Immature natural killer cell (primary cell): ENCODE measurements around the gene CD180. TPM values are rescaled to one million over a fixed set of nuclear protein-coding genes. Genes with fewer than 3 reads are reported as not detected.

Experiments
- DNase-seq, 3 donors: peaks; one replicate each; pipeline ENCODE4 v3.0.0; 2022; ENCODE audit warnings: mixed read lengths in 1 of 3
- H3K27ac Mint-ChIP-seq, 6 donors: one replicate each; pipeline ENCODE4 v1.8.0; 2020; ENCODE audit warnings: mixed read lengths in 6 of 6, mild to moderate bottlenecking in 5 of 6, inconsistent platforms in 4 of 6, moderate library complexity in 3 of 6
- H3K27me3 Mint-ChIP-seq, 3 donors: one replicate each; pipeline ENCODE4 v1.8.0; 2020 to 2021; ENCODE audit warnings: low read depth in 3 of 3, mild to moderate bottlenecking in 3 of 3, mixed read lengths in 3 of 3, moderate library complexity in 3 of 3, inconsistent platforms in 1 of 3
- H3K36me3 Mint-ChIP-seq, 3 donors: one replicate each; pipeline ENCODE4 v1.8.0; 2020; ENCODE audit warnings: mixed read lengths in 3 of 3, inconsistent platforms in 2 of 3, mild to moderate bottlenecking in 2 of 3
- H3K4me1 Mint-ChIP-seq, 2 donors: one replicate each; pipeline ENCODE4 v1.8.0; 2020; ENCODE audit warnings: inconsistent platforms in 2 of 2, mild to moderate bottlenecking in 2 of 2, mixed read lengths in 2 of 2, moderate library complexity in 1 of 2
- H3K4me3 Mint-ChIP-seq, 5 donors: one replicate each; pipeline ENCODE4 v1.8.0; 2020; ENCODE audit warnings: mild to moderate bottlenecking in 5 of 5, mixed read lengths in 5 of 5, inconsistent platforms in 3 of 5, moderate library complexity in 3 of 5
- H3K9me3 Mint-ChIP-seq, 6 donors: one replicate each; pipeline ENCODE4 v1.8.0; 2020; ENCODE audit warnings: mild to moderate bottlenecking in 6 of 6, mixed read lengths in 6 of 6, inconsistent platforms in 4 of 6, moderate library complexity in 3 of 6
- polyA plus RNA-seq, 3 donors: library from polyadenylated mRNA; unstranded; fragments of 300-500 nt; fragmentation: Illumina TruSeq; gene quantifications; one replicate each; pipeline ENCODE4 v1.2.3, GENCODE V29; 2021

The CD180 gene
- polyA plus RNA-seq, 3 donors from 2014 or later, result 0.52 to 1.7 (median 0.63) TPM

DNA sequence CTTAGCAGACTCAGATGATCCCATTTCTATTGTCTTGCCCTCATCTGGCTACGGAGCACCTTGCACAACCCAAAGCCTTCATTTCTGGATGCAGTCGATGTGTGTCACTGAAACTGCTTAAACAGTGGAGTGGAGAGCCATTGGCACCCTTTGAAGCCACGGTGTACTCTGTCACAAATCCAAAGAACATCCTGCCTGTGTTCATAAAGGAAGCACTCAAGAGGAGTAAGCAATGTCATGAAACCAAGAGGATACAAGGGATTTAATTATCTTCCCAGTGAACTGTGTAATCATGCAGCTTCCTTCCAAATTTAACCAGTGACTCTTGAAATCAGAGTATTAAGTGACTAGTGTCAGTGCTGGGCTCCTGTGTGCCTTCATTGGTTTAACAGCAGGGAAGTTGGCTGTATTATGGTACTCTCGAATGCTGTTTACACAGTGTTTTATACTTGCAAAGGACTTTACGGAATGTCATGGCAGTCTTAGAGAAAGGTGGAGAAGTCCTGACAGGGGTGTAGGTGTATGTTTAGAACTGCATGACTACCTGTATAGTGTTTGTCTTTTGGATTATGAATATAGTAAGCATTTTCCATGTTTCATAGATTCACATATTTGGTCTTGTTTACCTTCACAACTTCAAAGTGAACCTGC, 41.9 kb downstream of the CD180 start:
- Mint-ChIP-seq H3K27ac (no peak overlapping the region), H3K4me1 (peaks cover 0 to 13% of the 10 kb centered on the region in 2 donors), H3K36me3 (peaks cover 13 to 22% (median 21%) of the 10 kb centered on the region in 3 donors), H3K4me3 (no peak overlapping the region), H3K27me3 (no peaks in the 10 kb centered on the region), H3K9me3 (peaks cover 0 to 3% (median 0%) of the 10 kb centered on the region in 6 donors)
- no peak for DNase-seq

DNA sequence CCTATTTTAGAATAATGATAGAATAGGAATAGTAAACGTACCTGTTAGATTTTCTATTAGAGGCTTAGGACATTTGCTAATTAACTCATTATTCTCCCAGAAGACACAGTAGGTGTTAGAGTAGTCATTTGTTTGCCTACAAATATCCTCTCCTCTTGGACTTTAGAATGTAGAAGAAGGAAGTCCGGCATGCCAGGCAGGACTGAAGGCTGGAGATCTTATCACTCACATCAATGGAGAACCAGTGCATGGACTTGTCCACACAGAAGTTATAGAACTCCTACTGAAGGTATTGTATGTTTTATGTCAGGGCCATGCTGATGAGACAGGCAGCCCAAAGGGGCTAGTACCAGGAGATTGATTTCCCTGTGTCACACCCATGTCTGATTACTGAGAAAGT, 43.3 kb downstream of the CD180 start:
- no peak overlapping the region for H3K27ac Mint-ChIP-seq

DNA sequence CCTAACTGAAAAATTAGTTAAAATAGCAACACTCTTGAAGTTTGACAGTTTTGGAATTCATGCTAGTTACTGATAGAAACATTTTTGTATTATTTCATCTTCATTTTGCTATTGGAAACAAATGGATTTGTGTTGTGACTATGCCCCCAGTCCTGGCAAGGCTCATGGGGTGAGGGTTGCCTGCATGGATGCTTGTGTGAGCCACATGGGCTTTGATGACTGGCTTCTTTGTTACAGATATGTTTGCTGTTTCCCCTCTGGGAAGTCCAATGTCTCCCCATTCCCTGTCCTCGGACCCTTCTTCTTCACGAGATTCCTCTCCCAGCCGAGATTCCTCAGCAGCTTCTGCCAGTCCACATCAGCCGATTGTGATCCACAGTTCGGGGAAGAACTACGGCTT, 44.2 kb downstream of the CD180 start:
- no peak overlapping the region for H3K27ac Mint-ChIP-seq

More for the DNA sequence above, 43.3 kb downstream of the CD180 start:
- H3K9me3 Mint-ChIP-seq, result peaks cover 0 to 3% (median 0%) of the 10 kb centered on the region in 6 donors
- DNase-seq, result no peak
- peaks cover 0 to 7% of the 10 kb centered on the region in 2 donors for H3K4me1 Mint-ChIP-seq
- H3K36me3 Mint-ChIP-seq, result peaks cover 13 to 22% (median 21%) of the 10 kb centered on the region in 3 donors
- H3K27me3 Mint-ChIP-seq, result no peaks in the 10 kb centered on the region
- no peak overlapping the region for H3K4me3 Mint-ChIP-seq

DNA sequence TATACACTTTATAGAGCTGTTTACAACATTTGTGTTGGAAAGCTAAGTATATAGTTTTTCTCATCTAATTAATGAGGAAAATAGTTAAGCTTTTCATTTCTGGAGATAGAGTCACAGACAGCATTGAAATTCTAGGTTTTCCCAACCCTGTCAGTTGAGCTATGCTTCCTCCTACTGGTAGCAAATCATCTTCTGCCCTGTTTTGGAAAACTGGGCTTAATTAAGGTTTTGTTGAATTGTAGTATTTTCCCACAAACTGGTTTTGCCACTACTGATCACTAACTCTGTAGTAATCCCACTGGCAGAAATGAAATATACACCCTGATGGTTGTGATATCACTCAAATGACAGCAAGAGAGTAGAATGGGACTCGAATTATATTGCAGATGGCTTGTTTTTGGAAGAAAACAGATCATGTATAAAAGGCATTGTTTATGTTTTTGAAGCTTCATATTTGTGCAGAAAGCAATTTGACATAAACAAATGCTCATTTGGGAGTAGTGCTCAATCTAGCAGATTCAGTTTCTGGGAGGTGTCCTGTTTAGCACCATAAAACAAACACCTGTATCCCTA, 46.6 kb downstream of the CD180 start:
- Mint-ChIP-seq H3K27me3 (no peaks in the 10 kb centered on the region), H3K4me1 (no peaks in the 10 kb centered on the region), H3K4me3 (no peak overlapping the region), H3K27ac (no peak overlapping the region), H3K36me3 (peaks cover 25 to 36% (median 32%) of the 10 kb centered on the region in 3 donors), H3K9me3 (peaks cover 0 to 3% (median 0%) of the 10 kb centered on the region in 6 donors)
- DNase-seq, result no peak

More for the DNA sequence above, 44.2 kb downstream of the CD180 start:
- H3K4me1 Mint-ChIP-seq, result peaks cover 0 to 6% of the 10 kb centered on the region in 2 donors
- H3K4me3 Mint-ChIP-seq, result no peak overlapping the region
- peaks cover 13 to 27% (median 22%) of the 10 kb centered on the region in 3 donors for H3K36me3 Mint-ChIP-seq
- DNase-seq, result no peak
- peaks cover 0 to 3% (median 0%) of the 10 kb centered on the region in 6 donors for H3K9me3 Mint-ChIP-seq
- H3K27me3 Mint-ChIP-seq, result no peaks in the 10 kb centered on the region

DNA sequence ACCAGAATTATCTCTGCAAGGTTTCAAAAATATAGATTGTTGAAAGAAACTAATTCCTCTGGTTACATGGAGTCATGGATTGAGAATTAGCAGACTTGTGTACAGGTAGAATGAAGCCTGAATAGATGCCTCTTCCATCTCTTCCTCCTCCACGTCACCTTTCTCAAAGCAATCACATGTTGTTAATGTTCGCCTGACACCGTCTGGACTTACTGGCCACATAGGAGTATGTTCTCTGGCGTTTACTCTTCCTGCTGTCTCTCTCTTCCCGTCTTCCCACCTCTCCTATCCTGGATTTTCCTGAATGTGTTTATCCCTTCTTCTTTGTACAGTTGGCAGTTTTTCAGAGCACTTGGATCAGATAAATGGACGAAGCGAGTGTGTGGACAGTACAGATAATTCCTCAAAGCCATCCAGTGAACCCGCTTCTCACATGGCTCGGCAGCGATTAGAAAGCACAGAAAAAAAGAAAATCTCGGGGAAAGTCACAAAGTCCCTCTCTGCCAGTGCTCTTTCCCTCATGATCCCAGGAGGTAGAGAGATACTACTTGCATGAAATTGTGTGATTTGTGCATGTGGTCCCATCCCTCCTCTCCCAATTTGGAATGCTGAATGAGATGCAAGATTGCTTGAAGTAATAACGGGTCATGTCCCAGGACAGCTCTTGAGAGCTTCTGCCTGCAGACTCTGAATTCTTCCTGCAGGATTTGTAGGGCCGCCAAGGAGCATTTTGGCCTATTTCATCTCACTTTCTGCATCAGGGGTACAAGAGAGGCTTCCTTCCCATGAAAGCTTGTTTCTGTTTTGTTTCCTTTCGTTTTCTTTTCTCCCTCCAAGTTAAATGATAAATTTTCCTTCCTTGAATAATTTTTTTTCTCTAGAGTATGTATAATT, 47.3 kb downstream of the CD180 start:
- no peaks in the 10 kb centered on the region for H3K27me3 Mint-ChIP-seq
- H3K36me3 Mint-ChIP-seq, result peaks cover 20 to 39% (median 39%) of the 10 kb centered on the region in 3 donors
- no peak for DNase-seq
- no peaks in the 10 kb centered on the region for H3K4me1 Mint-ChIP-seq
- H3K27ac Mint-ChIP-seq, result peak overlapping the region in 1 of 6 donors; percentile 10
- H3K9me3 Mint-ChIP-seq, result peaks cover 0 to 3% (median 0%) of the 10 kb centered on the region in 6 donors
- no peak overlapping the region for H3K4me3 Mint-ChIP-seq

DNA sequence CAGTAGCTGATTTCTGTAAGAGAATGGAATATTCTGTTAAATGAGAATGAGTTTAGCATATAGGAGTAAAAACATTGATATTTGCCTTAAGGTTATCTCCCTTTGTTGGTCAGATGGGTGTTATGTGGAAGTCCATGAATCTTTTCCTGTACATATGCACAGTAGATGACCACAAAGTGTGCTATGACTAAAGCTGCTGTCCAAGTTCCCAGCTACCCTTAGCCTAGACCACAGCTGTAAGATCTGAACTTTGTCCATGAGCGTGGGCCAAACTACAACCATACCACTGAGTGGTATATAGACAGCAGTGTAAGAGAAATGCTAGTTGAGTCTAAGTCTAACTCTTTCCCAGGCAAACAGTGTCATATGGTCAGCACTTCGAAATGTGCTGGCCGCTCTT, 48.8 kb downstream of the CD180 start:
- Mint-ChIP-seq H3K36me3 (peaks cover 20 to 48% (median 48%) of the 10 kb centered on the region in 3 donors), H3K27ac (no peak overlapping the region), H3K4me3 (no peak overlapping the region), H3K27me3 (no peaks in the 10 kb centered on the region), H3K4me1 (no peaks in the 10 kb centered on the region), H3K9me3 (peaks cover 0 to 3% (median 0%) of the 10 kb centered on the region in 6 donors)
- DNase-seq, result no peak

DNA sequence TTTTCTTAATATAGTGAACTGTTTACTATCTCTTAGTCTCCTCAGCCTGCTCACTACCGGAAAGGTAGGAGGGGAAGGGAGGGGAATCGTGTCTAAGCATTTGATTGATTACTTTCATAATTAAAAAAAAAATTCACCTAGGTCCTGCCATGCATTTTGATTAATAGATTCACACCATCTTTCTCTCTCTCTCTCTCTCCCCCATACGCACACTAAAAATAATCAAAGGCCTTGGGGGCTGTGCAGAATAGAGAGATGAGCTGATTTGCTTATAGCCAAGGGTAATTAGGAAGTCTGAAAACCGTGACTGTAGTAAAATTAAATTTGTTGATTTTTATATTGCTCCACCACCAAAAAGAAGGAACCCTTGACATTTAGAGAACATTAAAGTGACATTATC, 49.6 kb downstream of the CD180 start:
- Mint-ChIP-seq H3K27me3 (no peaks in the 10 kb centered on the region), H3K4me1 (no peaks in the 10 kb centered on the region), H3K9me3 (peaks cover 0 to 3% (median 0%) of the 10 kb centered on the region in 6 donors), H3K4me3 (no peak overlapping the region), H3K36me3 (peaks cover 21 to 56% (median 55%) of the 10 kb centered on the region in 3 donors), H3K27ac (no peak overlapping the region)
- DNase-seq, result no peak

DNA sequence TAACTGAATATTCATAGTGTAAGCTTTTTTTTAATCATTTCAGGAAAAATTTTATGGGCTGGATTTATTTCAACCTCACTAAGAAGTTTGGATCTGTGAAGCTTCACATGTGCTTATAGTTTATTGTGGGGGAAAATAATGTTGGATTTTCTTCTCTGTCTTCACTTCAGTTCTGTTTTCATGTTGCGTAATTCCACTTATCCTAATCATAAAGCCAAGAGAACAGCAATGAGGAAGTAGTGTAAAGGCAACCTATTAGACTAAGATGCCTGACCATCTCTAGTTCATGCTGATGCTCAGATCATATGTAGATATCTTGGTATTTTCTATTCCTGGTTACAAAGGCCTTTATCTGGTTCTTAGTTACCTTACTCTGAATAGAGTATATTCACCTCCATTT, 50.0 kb downstream of the CD180 start:
- Mint-ChIP-seq H3K4me1 (no peaks in the 10 kb centered on the region), H3K27ac (no peak overlapping the region), H3K36me3 (peaks cover 21 to 60% (median 59%) of the 10 kb centered on the region in 3 donors), H3K9me3 (peaks cover 0 to under 1% (median 0%) of the 10 kb centered on the region in 6 donors), H3K4me3 (no peak overlapping the region), H3K27me3 (no peaks in the 10 kb centered on the region)
- DNase-seq, result no peak

DNA sequence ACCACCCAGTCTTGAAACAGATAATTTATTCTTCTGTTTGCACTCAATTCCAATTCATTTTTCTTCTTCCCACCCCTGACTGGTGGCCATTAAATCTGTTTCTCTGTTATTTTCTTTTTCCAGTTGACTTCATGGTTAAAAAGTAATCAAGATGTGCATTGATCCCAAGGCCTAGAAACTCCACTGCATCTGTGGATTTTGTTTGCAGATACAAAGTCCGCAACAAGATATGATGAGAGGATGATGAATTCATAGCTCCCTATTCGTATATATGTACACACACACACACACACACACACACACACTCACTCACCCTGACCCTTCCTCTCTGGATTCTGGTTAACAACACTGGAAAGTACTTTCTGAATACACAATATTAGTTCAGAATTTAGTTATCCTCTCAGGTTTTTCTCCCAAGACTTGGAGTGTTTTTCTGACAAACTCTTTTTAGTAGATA, 52.4 kb downstream of the CD180 start:
- Mint-ChIP-seq H3K9me3 (no peaks in the 10 kb centered on the region), H3K4me1 (no peaks in the 10 kb centered on the region), H3K27ac (no peak overlapping the region), H3K27me3 (no peaks in the 10 kb centered on the region), H3K4me3 (no peak overlapping the region), H3K36me3 (peaks cover 8 to 48% (median 43%) of the 10 kb centered on the region in 3 donors)
- no peak for DNase-seq

DNA sequence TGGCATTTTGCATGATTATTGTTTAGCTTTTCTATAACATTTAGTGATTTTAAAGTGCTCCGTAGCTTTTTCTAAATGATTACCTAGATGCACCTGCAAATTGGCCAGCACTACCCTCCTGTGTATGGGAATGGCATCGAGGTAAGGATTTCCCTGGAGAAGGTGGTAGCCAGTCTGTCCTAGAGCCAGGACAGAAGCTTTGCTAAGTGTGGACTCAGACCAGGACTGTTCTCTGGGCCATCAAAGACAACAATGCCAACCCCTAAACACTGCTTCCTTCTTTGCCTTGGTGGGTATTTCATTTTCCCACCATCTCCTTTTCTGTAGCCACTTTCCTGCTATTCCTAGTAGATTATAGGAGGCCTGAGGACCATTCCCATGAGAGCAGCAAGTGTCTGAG, 53.0 kb downstream of the CD180 start:
- Mint-ChIP-seq H3K4me3 (no peak overlapping the region), H3K27me3 (no peaks in the 10 kb centered on the region), H3K36me3 (peaks cover 8 to 52% (median 43%) of the 10 kb centered on the region in 3 donors), H3K27ac (no peak overlapping the region), H3K4me1 (no peaks in the 10 kb centered on the region), H3K9me3 (no peaks in the 10 kb centered on the region)
- DNase-seq, result no peak

DNA sequence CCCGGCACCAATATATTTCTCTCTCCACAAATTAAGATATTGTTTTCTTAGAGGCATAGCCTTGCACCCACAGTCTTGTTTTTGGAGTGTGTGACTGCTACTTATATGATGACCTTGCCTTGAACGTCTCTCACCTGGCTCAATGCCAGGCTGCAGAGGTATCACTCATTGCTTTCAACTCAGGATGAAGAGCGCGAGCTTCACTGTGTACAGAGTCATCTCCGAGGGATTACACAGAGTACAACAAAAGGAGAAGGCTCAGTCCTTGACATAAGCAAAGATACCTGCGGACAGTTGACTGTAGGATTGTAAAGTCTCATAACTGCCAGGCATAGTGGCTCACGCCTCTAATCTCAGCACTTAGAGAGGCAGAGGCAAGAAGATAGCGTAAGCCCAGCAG, 53.8 kb downstream of the CD180 start:
- Mint-ChIP-seq H3K27me3 (no peaks in the 10 kb centered on the region), H3K27ac (no peak overlapping the region), H3K4me3 (no peak overlapping the region), H3K4me1 (no peaks in the 10 kb centered on the region), H3K9me3 (no peaks in the 10 kb centered on the region), H3K36me3 (peaks cover 8 to 52% (median 41%) of the 10 kb centered on the region in 3 donors)
- no peak for DNase-seq

DNA sequence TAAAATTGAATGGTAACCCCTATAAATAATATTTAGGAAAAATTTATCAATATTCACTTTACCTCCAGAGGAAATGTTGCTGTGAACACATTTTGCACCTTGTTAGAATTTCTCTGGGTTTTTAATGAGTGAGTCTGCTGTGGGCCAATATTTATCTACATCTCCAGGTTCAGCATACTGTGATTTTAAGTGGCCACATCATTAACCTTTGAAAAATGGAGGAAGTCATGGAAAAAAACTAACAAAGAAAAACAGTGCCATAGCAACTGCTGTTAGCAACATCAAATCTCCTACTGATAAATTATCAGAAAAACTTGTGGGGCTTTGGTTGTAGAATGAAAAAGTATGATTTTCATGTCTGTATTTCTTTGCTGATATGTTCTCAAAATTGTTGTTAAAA, 55.0 kb downstream of the CD180 start:
- no peak overlapping the region for H3K4me3 Mint-ChIP-seq
- peaks cover 11 to 45% (median 39%) of the 10 kb centered on the region in 3 donors for H3K36me3 Mint-ChIP-seq
- H3K9me3 Mint-ChIP-seq, result no peaks in the 10 kb centered on the region
- H3K27me3 Mint-ChIP-seq, result no peaks in the 10 kb centered on the region
- DNase-seq, result no peak
- H3K4me1 Mint-ChIP-seq, result no peaks in the 10 kb centered on the region
- no peak overlapping the region for H3K27ac Mint-ChIP-seq

DNA sequence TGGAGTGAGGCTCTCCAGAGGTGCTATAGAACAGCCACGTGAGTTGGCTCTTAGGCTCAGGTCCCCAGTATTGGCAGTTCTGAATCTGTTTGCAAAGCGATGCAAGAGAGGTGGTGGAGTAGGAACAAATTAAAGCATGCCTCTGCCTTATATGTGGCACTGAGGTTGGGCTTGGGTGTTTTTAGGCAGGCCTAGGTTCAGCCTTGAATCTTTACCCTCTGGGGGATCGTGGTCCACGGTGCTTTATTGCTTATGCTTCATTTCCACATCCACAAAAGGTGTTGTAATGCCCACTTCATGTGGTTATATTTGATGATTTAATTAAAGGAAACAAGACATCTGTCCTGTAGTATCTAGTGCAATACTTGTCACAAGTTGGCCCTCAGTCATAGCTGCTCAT, 56.2 kb downstream of the CD180 start:
- DNase-seq, result no peak
- Mint-ChIP-seq H3K27ac (no peak overlapping the region), H3K36me3 (peaks cover 15 to 46% (median 41%) of the 10 kb centered on the region in 3 donors), H3K4me3 (no peak overlapping the region), H3K9me3 (no peaks in the 10 kb centered on the region), H3K4me1 (no peaks in the 10 kb centered on the region), H3K27me3 (no peaks in the 10 kb centered on the region)

DNA sequence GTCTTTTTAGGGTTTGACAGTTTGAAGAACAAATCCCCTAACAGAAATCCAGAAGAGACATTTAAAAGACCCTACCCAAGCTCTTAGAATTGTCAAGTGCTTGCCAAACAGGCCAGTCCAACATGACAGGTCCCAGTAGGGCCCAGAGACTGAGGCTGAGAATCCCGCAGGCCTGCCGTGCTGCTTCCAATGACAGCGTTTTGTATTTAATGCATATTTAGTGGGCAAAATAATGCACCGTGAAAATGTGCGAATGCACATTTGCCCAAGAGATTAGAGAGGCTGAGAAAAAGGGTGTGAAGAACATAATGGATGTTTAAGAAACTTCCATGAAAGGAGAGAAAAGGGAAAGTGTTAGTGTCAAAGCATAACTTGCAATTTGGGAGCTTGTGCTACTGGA, 57.6 kb downstream of the CD180 start:
- peaks cover 19 to 46% (median 27%) of the 10 kb centered on the region in 3 donors for H3K36me3 Mint-ChIP-seq
- no peaks in the 10 kb centered on the region for H3K9me3 Mint-ChIP-seq
- H3K4me3 Mint-ChIP-seq, result no peak overlapping the region
- no peak overlapping the region for H3K27ac Mint-ChIP-seq
- DNase-seq, result no peak
- no peaks in the 10 kb centered on the region for H3K27me3 Mint-ChIP-seq
- no peaks in the 10 kb centered on the region for H3K4me1 Mint-ChIP-seq
